ENCODE data around the gene EEA1. TPM values are rescaled to one million over a fixed set of nuclear protein-coding genes. Genes with fewer than 3 reads are reported as not detected.
"Not testable (repeated sequence)": the region's sequence is repeated elsewhere in the genome, so short reads cannot be mapped to it uniquely, and the experiment has no call there.

The EEA1 gene
- total RNA-seq, 1 donor from 2014 or later, result 15.5 TPM

- DNase-seq (ENCODE audit: low spot score in 2 of 2) (no peak), FAIRE-seq (no peak)
These were observed 169.3 kb downstream of the EEA1 start for GRCh38 chr12:92759634-92760268.

- FAIRE-seq, result no peak
- DNase-seq (ENCODE audit: low spot score in 2 of 2), result no peak
These were observed 171.4 kb downstream of the EEA1 start for GRCh38 chr12:92757597-92758121.

- FAIRE-seq, result no peak
- DNase-seq (ENCODE audit: low spot score in 2 of 2), result no peak
These were observed 172.0 kb downstream of the EEA1 start for GRCh38 chr12:92756898-92757596.

GRCh38 chr12:92753976-92754885 lies 174.9 kb downstream of the EEA1 start:
- DNase-seq (ENCODE audit: low spot score in 2 of 2), result no peak
- no peak for FAIRE-seq

- not testable (repeated sequence) for DNase-seq (ENCODE audit: low spot score in 2 of 2)
- peak; percentile 98 for FAIRE-seq
These were observed 179.4 kb downstream of the EEA1 start for GRCh38 chr12:92749691-92750090.

GRCh38 chr12:92747151-92747550 lies 181.9 kb downstream of the EEA1 start:
- DNase-seq (ENCODE audit: low spot score in 2 of 2) (no peak), FAIRE-seq (no peak)

GRCh38 chr12:92745856-92746550 lies 183.1 kb downstream of the EEA1 start:
- peak; percentile 5 to 21 for DNase-seq (ENCODE audit: low spot score in 2 of 2)
- FAIRE-seq, result no peak

- FAIRE-seq, result no peak
- DNase-seq (ENCODE audit: low spot score in 2 of 2), result no peak
These were observed 186.1 kb downstream of the EEA1 start for GRCh38 chr12:92743026-92743425.

- FAIRE-seq, result no peak
- DNase-seq (ENCODE audit: low spot score in 2 of 2), result no peak
These were observed 188.7 kb downstream of the EEA1 start for GRCh38 chr12:92740411-92740810.

- FAIRE-seq (no peak), DNase-seq (ENCODE audit: low spot score in 2 of 2) (no peak)
These were observed 190.0 kb downstream of the EEA1 start for GRCh38 chr12:92739113-92739512.

GRCh38 chr12:92737855-92738850 lies 190.9 kb downstream of the EEA1 start:
- FAIRE-seq (no peak), DNase-seq (ENCODE audit: low spot score in 2 of 2) (no peak)

GRCh38 chr12:92736605-92737004 lies 192.5 kb downstream of the EEA1 start:
- FAIRE-seq, result no peak
- no peak for DNase-seq (ENCODE audit: low spot score in 2 of 2)

- DNase-seq (ENCODE audit: low spot score in 2 of 2), result no peak
- no peak for FAIRE-seq
These were observed 193.9 kb downstream of the EEA1 start for GRCh38 chr12:92735131-92735721.

- DNase-seq (ENCODE audit: low spot score in 2 of 2) (no peak), FAIRE-seq (no peak)
These were observed 195.4 kb downstream of the EEA1 start for GRCh38 chr12:92733661-92734060.

- no peak for FAIRE-seq
- no peak for DNase-seq (ENCODE audit: low spot score in 2 of 2)
These were observed 195.9 kb downstream of the EEA1 start for GRCh38 chr12:92733181-92733580.

- no peak for DNase-seq (ENCODE audit: low spot score in 2 of 2)
These were observed 196.4 kb downstream of the EEA1 start for GRCh38 chr12:92732716-92733115.

GRCh38 chr12:92732216-92732615 lies 196.9 kb downstream of the EEA1 start:
- FAIRE-seq (no peak), DNase-seq (ENCODE audit: low spot score in 2 of 2) (no peak)

More at GRCh38 chr12:92732716-92733115, 196.4 kb downstream of the EEA1 start:
- FAIRE-seq, result no peak

- FAIRE-seq (no peak), DNase-seq (ENCODE audit: low spot score in 2 of 2) (no peak)
These were observed 198.3 kb downstream of the EEA1 start for GRCh38 chr12:92730758-92731157.

All from frontal cortex (tissue), 4 donors.